NK-92 (cell line): ENCODE results near the gene UBC.
"Not testable (repeated sequence)": the region's sequence is repeated elsewhere in the genome, so short reads cannot be mapped to it uniquely, and the experiment has no call there.

ENCODE experiments used
- DNase-seq: peaks from one replicate; lab custom pipeline; 2025; ENCODE audit not compliant: unreplicated experiment; lab: John Stamatoyannopoulos, UW

Gene UBC

DNA sequence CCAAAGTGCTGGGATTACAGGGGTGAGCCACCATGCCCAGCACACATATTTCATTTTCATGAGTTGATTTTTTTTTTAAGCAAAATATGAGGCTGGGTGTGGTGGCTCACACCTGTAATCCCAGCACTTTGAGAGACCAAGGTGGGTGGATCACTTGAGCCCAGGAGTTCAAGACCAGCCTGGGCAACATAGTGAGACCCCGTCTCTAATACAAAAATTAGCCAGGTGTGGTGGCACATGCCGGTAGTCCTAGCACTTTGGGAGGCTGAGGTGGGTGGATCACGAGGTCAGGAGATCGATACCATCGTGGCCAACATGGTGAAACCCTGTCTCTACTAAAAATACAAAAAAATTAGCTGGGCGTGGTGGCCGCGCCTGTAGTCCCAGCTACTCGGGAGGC is 17.1 kb upstream of the UBC start:
- DNase-seq: not testable (repeated sequence)

DNA sequence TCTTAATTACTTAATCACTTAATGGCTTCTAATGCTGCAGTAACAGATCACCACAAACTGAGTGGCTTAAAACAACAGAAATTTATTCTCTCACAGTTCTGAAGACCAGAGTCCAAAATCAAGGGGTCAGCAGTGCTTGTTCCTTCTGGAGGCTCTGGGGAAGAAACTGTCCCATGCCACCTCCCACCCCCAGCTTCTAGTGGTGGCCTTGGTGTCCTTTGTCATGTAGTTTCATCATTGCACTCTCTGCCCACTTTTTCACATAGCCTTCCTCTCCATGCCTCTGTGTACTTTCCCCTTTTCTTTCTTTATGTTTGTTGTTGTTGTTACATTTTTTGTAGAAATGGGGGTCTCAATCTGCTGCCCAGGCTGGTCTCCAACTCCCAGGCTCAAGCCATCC is 16.1 kb upstream of the UBC start:
- no peak for DNase-seq

DNA sequence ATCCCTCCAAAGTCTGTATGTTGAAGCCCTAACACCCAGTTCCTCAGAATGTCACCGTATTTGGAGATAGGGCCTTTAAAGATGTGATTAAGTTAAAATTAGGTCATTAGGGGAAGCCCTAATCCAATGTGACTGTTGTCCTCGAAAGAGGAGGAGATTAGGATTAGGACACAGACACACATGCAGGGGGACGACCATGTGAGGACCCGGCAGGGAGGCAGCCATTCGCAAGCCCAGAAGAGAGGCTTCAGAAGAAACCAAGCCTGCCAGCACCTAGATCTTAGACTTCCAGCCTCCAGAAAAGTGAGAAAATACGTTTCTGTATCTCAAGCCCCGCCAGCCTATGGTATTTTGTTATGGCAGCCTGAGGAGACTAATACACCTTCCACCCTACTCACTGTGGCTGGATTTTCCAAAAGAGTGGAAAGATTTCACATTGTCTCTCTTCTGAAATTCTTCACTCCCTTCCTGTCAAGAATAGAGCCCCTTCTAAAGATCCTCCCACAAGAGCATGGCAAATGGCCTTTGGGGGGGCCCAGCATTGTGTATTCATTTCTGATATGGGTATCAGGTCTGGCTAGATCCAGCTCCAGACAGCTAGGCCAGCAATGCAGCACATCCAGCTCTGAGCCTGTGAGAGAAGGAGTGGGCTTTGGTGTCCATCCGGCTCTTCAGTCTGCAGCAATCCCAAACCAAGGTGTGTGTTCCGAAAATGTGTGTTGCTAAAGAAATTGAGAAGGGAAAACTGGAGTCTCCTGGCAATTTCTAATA is 15.4 kb upstream of the UBC start:
- no peak for DNase-seq

DNA sequence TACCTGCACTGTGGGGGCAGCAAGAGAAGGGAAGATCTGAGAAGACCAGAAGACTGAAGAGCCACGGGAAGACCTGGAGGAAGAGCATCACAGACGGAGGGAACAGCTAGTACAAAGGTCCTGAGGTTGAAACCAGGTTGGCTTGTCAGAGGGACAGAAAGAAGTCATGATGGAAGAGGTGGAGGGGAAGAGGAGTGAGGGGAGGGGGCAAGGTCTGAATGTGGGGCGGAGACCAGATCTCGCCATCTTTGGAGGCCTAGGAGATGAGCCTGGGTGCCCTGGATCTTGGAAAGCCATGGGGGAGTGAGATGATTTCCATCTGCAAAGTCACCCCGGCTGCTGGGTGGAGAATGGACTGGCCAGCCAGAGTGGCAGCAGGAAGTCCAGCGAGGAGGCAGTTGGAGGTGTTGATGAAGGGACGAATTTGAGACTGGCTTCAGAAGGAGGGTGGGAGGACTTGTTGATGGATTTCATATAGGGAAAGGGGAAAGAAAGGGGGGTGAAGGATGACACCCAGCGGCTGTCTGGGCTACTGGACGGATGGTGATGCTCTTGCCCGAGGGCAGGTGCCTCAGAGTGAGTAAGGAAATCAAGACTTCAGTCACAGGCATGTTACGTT is 14.6 kb upstream of the UBC start:
- DNase-seq: no peak

DNA sequence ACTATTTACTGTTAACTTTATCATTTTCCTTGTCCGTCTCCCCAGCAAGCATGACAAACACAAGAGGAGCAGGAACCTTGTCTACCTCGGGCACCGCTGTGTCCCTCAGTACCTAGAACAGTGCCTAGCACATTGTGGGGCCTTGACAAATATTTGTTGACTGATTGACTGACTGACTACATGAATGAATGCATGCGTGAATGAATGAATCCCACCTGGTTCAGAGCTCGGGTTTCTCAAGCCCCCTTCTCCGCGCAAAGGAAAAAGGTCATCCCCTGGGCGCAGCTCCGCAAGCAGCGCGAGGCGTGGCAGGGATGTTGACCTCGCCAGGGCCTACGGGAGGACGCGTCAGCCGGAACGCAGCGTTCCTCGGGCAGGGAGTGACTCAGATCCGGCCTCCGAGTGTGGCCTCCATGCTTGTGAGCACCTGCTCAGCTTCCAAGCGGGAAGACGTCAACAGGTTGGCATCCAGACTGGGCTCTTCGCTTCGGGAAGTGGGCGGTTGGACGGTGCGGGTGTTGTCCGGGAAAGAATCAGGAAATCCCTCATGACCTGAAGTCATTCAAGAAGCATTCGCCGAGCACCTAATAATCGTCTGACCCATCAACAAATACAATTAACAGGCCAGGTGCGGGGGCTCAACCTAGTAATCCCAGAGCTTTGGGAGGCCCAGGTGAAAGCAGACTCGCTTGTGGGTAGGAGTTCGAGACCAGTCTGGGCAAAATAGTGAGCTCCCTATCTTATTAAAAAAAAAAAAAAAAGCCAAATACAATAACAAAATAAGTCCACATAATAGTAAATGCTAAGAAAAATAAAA is 13.9 kb upstream of the UBC start:
- DNase-seq: no peak

DNA sequence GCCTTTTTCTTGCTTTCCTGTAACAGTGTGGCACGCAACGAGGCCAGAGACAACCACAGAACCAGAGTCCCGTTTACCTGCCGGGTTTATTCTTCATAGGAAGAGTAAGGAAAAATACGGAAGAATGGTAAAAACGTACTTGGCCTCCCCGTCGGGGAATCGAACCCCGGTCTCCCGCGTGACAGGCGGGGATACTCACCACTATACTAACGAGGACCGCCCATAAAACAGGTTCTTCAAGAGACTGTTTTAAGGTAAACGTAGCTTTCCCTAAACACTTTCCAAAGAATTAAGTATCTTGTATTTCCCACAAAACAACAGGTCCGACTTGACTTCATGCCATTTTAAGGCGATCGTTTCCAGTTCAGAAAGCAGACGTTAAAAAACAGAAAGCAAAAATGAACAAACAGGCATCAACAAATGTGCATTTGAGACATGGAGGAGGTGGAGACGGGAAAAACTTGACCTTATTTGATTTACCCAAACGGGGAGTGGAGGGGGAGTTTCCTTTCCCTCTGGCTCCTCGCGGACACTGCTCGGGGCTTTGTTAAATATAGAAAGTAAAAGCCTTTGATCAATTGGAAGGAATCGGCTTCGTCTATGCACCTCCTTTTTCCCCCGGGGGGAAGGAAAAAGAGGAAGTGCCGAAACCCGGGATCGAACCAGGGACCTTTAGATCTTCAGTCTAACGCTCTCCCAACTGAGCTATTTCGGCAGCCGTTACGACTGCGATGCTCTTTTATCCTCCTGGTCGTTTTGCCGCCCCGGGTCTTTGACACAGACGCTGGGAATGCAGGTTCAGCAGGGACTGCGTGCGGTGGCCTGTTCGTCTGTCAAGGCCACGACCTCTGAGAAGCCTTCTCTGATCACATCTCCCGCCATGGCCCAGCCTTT is 13.0 kb upstream of the UBC start:
- no peak for DNase-seq

DNA sequence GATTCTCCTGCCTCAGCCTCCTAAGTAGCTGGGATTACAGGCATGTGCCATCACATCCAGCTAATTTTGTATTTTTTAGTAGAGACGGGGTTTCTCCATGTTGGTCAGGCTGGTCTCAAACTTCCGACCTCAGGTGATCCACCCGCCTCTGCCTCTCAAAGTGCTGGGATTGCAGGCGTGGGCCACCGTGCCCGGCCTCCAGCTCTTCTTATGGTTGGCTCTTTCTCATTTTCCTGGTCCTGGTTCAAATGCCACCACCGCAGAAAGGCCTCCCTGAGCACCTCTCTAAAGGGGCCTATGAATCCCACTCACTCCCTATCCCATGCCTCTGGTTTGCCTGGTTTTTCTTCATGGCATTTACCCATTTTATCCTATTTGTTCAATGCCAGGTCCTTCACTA is 11.3 kb upstream of the UBC start:
- DNase-seq: not testable (repeated sequence)

DNA sequence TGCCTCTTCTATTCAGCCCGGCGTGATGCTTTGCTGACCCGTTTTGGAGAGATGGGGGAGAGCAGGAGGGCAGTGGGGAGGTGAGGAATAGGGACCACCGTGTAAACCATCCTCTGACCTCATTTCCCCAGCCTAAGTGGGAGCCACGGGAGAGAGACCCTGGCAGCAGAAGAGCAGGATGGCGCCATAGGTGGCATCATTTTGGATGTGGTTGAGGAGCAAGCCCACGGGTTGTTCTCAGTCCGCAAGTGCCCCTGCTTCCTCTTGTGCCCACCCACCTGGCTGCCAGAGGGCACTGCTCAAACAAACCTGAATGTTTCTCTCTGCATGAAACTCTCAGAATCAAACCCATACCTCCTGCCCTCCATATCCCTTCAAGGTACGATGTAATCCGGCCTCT is 10.7 kb upstream of the UBC start:
- DNase-seq: no peak

DNA sequence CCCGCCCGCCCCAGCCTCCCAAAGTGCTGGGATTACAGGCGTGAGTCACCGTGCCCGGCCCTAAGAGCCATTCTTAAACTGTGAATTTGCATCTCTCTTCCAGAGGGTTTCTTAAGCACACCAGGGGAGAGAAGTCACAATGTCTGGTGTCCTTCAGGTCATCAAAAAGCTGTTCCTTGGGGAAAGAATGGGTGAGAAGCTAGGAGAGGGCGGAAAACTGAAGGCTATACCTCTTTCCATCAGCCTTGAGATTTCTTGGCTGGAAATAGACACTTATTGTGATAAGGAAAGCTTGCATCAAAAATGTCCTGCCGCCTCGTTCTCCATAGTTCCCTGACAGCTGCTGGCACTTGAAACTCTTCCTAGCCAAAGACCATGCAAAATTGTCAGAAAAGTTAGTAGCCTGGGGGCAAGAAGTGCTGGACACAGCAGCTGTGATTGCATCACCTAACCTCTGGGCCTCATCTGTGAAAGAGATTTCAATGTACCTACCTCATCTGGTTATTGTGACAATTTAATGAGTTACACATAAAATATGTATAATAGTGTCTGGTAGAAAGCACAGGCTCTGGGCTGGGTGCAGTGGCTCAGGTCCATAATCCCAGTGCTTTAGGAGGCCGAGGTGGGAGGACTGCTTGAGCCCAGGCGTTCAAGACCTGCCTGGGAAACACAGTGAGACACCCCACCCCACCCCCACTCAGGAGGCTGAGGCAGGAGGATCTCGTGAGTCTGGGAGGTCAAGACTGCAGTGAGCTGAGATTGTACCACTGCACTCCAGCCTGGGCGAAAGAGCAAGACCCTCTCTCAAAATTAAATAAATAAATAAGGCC is 9.7 kb upstream of the UBC start:
- DNase-seq: no peak

DNA sequence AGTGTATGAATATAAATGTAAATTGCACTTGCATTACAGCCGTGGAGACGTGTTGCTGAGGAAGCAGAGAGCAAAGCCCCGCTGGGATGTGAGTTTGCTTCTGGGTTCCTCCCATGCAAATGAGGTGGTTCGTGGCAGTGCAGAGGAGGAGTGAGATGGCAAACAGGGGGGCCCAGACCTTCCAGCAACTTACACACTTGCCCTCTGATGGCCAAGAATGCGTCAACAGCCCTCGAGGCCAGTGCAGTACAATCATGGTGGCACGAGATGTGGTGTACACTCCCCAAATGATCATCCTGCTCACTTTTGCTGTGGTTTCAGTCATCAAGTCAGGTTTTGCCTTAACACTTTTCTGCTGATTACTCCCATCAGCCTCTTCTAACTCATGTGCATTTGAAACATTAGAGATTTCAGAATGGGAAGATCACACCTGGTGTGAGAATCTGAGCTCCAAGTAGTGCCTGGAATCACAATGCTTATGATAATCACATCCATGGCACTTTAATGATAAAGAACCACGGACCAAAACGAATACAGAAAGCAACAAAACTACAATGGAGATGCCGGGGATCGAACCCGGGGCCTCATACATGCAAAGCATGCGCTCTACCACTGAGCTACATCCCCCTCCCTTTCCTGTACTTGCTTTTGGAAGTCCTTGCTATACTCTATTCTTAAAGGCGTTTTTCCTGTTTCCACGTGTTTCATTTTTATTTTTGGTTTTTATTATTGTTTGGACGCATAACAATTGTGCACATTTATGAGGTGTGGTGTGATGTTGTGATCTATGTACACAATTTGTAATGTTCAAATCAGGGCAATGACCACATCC is 7.0 kb upstream of the UBC start:
- no peak for DNase-seq

DNA sequence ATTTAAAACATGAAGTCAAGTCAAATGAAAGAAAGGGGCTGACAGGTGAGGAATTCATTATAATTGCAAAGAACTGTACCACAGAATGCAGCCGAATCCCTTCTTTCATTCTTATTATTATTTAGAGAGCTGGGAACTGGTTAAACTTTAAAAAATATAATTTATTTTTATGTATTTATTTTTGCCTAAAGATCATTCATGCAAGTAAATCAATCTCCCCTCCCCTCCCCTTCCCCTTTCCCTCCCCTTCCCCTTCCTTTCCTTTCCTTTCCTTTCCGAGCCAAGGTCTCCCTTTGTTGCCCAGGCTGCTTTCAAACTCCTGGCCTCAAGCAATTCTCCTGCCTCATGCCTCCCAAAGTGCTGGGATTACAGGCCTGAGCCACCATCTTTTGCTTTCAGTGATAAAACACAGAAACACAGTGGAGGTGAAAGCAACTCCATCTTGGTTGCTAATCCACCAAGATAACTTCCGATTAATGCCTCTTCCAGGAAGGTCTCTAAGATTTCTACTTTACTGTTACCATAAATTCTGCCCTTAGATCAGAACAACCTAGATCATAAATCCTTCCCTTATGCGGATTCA is 6.0 kb upstream of the UBC start:
- no peak for DNase-seq

DNA sequence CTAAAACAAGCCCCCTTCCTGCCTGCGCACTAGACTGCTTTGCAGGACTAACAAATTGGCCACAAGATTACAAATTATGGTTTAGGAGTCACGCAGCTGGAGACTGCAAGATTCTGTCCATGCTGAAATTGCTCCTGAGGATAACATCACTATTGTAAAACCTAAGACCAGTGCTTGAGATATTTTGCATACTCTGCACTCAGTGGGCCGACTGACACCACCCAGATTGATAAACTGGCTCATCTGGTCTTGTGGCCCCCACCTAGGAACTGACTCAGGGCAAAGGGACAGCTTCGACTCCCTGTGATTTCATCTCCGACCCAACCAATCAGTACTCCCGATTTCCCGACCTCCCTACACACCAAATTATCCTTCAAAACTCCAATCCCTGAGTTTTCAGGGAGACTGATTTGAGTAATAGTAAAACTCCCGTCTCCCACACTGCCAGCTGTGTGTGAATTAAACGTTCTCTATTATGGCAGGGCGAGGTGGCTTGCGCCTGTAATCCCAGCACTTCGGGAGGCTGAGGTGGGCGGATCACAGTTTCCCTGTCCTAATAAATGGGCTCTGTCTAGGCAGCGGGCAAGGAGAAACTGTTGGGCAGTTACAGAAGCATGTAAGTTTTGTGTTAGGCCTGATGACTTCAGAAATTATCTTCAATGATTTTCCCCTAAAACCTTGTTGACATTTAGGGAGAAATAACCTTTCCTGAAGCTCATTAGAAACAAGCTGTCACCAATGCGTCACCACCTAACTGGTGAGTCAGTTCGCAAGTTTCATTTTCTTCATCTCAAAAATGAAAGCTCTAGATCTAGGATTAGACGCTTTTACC is 5.3 kb upstream of the UBC start:
- DNase-seq: no peak

DNA sequence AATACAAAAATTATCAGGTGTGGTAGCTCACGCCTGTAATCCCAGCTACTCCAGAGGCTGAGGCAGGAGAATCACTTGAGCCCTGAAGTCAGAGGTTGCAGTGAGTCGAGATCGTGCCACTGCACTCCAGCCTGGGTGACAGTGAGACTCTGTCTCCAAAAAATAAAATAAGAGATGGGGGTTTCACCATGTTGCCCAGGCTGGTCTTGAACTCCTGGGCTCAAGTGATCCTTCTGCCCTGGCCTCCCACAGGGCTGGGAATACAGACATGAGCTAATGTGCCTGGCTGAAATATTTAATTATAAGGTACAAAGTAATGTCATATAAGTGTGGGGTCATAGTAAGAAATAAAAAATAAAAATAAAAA is 4.2 kb upstream of the UBC start:
- DNase-seq: not testable (repeated sequence)

DNA sequence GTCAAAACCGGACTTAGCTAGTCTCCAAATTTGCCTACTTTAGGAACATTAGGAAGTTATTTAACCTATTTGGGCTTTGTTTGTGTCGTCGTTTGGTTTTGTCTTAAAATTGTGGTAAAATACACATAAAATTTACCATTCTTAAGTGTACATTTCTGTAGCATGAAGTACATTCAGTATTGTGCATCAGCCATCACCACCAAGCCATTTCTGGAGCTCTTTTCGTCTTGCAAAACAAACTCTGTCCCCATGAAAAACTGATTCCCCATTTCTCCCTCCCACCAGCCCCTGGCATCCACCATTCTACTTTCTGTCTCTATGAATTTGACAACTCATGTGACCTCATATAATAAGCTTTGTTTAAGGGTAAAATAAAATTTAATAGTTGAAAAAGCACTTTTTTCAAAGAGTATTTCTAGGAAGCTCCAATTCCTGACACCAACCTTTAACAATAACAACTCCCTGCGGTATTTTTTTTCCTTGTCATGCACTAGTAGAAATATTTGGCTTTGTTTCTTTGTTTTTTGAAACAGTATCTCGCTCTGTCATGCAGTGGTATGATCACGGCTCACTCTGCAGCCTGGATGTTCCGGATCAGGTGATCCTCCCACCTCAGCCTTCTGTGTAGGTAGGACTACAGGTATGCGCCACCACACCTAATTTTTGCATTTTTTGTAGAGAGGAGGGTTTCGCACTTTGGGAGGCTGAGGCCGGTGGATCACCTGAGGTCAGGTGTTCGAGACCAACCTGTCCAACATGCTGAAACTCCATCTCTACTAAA is 3.6 kb upstream of the UBC start:
- DNase-seq: no peak

DNA sequence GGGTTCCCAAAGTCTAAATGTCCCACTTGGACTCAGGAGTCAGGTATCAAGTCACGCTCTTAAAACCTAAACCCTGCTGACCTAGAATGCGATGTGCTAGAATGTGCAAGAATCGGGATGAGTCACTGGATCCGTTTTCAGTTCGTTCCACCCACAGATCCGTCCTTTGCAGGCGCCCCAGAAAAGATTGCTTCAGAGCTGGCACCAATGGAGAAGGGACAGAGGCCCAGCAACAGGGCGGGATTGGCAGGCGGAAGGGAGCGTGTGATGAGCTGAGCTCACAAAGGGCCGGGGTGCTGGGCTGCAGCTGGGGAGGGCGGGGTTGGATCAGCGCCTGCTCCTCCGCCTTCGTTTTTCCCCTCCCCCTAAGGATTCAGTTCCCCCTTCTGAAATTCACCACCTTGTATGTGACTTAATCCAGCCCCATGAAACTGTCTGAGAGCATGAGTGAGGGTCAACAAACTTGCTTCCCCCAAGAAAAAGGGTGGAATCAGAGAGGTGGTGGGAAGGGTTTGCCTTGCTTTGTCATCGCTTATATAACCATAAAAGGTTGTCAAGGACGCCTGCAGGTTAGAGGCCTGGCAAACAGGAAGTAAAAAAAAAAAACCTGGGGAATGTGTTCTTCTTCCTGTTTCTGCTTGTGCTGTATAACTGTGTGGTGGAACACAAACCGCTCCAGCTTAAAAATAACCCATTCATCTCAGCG is 2.8 kb upstream of the UBC start:
- DNase-seq: no peak

DNA sequence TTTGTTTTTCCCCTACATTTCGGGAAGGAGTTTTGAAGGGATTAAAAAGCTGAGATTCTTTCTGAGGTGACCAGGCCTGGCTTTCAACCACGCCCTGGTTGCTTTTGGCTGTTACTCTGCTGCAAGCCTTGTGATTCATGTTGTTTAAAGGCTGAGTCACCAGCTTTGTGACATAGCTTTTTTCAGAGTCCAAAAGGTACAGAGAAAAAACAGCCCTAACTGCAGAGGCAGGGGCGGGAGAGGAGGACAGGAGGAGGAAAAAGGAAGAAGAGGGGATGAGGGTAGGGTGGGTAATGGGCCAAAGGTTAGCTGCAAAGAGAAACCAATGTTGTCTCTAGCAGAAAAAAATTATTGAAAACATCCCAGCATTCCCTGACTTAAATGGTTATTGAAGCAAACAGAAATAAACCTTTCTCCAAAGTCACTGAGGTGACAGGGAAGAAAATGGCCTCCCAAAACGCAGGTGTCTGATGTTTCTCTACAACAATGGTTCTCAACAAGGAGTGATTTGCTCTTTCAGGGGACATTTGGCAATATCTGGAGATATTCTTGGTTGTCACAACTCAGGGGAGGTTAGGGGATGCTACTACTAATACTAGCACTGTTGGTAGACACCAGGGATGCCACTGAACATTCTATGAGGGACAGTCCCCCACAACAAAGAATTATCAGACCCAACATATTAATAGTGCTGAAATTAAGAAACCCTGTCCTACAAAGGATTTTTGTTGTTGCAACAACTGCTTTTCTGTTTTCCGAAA is 2.1 kb upstream of the UBC start:
- DNase-seq: no peak
